Esophagus squamous epithelium (tissue), 4 donors: Measurements from ENCODE around the gene C15orf61.

ENCODE experiments used
- POLR2A ChIP-seq, 4 donors: fragments of 450-650 bp; IDR thresholded peaks; one replicate each; pipeline ENCODE4 v1.6.1; 2017; ENCODE audit warnings: antibody characterized with exemption in 4 of 4, mild to moderate bottlenecking in 4 of 4, moderate library complexity in 3 of 4
- TF ChIP-seq, protein P1 (sequence below), 6 experiments: fragments of 450-650 bp in 4 of 6; fragments of 200-600 bp in 2 of 6; sonication (generic) in 2 of 6; IDR thresholded peaks; one replicate each; pipeline ENCODE4 v1.5.1; 2016 to 2019; ENCODE audit warnings: antibody characterized with exemption in 6 of 6, mild to moderate bottlenecking in 4 of 6, moderate library complexity in 4 of 6

DNA sequence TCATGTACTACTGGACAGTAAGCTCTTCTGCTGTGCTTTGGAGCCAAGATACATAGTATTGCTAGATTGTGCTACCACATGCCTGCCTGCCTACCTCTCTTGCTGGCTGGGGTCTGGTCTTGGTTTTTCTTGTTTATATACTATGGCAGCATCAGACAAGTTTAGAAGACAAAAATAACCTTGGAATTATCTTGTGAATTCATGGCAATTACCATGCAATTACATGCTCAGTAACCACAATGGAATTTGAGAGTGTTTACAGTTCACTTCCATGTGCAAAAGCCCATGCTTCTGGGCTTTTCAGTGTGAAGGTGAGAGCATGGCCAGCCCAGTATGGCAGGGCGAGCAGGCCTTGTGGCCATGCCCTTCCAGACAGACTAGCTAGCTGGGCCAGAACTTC, 48.0 kb upstream of the C15orf61 start:
- TF ChIP-seq, protein P1, sequence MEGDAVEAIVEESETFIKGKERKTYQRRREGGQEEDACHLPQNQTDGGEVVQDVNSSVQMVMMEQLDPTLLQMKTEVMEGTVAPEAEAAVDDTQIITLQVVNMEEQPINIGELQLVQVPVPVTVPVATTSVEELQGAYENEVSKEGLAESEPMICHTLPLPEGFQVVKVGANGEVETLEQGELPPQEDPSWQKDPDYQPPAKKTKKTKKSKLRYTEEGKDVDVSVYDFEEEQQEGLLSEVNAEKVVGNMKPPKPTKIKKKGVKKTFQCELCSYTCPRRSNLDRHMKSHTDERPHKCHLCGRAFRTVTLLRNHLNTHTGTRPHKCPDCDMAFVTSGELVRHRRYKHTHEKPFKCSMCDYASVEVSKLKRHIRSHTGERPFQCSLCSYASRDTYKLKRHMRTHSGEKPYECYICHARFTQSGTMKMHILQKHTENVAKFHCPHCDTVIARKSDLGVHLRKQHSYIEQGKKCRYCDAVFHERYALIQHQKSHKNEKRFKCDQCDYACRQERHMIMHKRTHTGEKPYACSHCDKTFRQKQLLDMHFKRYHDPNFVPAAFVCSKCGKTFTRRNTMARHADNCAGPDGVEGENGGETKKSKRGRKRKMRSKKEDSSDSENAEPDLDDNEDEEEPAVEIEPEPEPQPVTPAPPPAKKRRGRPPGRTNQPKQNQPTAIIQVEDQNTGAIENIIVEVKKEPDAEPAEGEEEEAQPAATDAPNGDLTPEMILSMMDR (IDR thresholded peaks at IDR 0.05), result no peak
- no peak for TF ChIP-seq POLR2A (IDR thresholded peaks at IDR 0.05)
